GM21619 (cell line): ENCODE results near the gene CLK3.

Experiments
- ATAC-seq: cut with Tn5 transposase; IDR thresholded peaks from one replicate; pipeline ENCODE4 v1.9.1; 2021; ENCODE audit not compliant: unreplicated experiment

The CLK3 gene

DNA sequence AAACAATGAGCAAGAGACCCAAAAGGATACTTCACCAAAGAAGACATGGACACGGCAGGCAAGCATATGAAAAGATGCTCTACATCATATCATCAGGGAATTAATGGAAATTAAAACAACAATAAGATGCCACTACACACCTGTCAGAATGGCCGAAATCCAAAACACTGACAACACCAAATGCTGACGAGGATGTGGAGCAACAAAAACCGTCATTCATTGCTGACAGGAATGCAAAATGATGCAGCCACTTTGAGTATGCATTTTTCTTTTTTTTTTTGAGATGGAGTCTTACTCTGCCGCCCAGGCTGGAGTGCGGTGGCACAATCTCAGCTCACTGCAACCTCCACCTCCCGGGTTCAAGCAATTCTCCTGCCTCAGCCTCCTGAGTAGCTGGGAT lies 61.2 kb downstream of the CLK3 start:
- no peak for ATAC-seq
